Lung (tissue), 12 donors: ENCODE measurements around the gene TYRO3. TPM values are rescaled to one million over a fixed set of nuclear protein-coding genes. Genes with fewer than 3 reads are reported as not detected.

Source experiments
- ATAC-seq: fragments of 200-7000 bp; cut with Tn5 transposase; one replicate; pipeline ENCODE4 v1.9.1; 2020; ENCODE audit warnings: moderate number of reproducible peaks; ENCODE audit not compliant: insufficient read depth, low FRiP score
- DNase-seq, 3 donors: peaks; one replicate each; pipeline ENCODE4 v3.0.0-alpha.2; 2013 to 2017
- H3K27ac ChIP-seq, 2 donors: one replicate each; pipeline ENCODE4 v1.5.1; 2013; ENCODE audit warnings: mild to moderate bottlenecking in 2 of 2, moderate library complexity in 2 of 2, control low read depth in 1 of 2, inconsistent platforms in 1 of 2, low read depth in 1 of 2, low read length in 1 of 2
- H3K27me3 ChIP-seq, 3 donors: one replicate each; pipeline ENCODE4 v1.5.1; 2013; ENCODE audit warnings: low read length in 2 of 3; ENCODE audit not compliant: control insufficient read depth in 3 of 3, insufficient read depth in 3 of 3
- H3K36me3 ChIP-seq, 4 donors: one replicate each; pipeline ENCODE4 v1.5.1; 2013; ENCODE audit warnings: low read length in 4 of 4, mild to moderate bottlenecking in 1 of 4, moderate library complexity in 1 of 4; ENCODE audit not compliant: control insufficient read depth in 4 of 4, insufficient read depth in 4 of 4
- H3K4me1 ChIP-seq, 5 donors: one replicate each; pipeline ENCODE4 v1.5.1; 2013; ENCODE audit warnings: low read length in 5 of 5, mild to moderate bottlenecking in 2 of 5, moderate library complexity in 1 of 5; ENCODE audit not compliant: control insufficient read depth in 5 of 5, insufficient read depth in 5 of 5
- H3K4me3 ChIP-seq: one replicate; pipeline ENCODE4 v1.5.1; 2013; ENCODE audit warnings: mild to moderate bottlenecking, control low read depth, moderate library complexity
- H3K9ac ChIP-seq, 2 donors: one replicate each; pipeline ENCODE4 v1.5.1; 2013; ENCODE audit warnings: low read length in 2 of 2, control low read depth in 1 of 2; ENCODE audit not compliant: insufficient read depth in 1 of 2
- H3K9me3 ChIP-seq, 4 donors: one replicate each; pipeline ENCODE4 v1.5.1; 2013; ENCODE audit warnings: low read length in 3 of 4, mild to moderate bottlenecking in 1 of 4, moderate library complexity in 1 of 4; ENCODE audit not compliant: control insufficient read depth in 4 of 4, insufficient read depth in 3 of 4
- CTCF ChIP-seq: IDR thresholded peaks from 2 replicates; pipeline ENCODE4 v1.5.1; 2012; ENCODE audit warnings: mild to moderate bottlenecking; ENCODE audit errors: control extremely low read depth, extremely low read depth
- WGBS, 2 donors: extraction: QIAGEN DNeasy Blood & Tissue Kit; methylation state at CpG; one replicate each; pipeline ENCODE4 v1.1.7; 2013; 5-methylcytosine and 5-hydroxymethylcytosine counted together
- polyA plus RNA-seq, 2 donors: library from polyadenylated mRNA; stranded (reverse); fragments of 200-250 nt; gene quantifications; one replicate each; pipeline ENCODE4 v1.2.1, GENCODE V29; 2013
- total RNA-seq, 2 donors: library from RNA; depleted of rRNA in 1 of 2; stranded (reverse); fragments of >200 nt in 1 of 2; gene quantifications; one replicate each; pipeline ENCODE4 v1.2.1, GENCODE V29; 2014 to 2021
- donor health status: control.
- donor health status: control.
- donor health status: Bipolar disorder and iron deficiency.
- donor health status: healthy.
- donor health status: DM: yes; HTN: yes; CAD: no.

TYRO3 gene
- total and polyA plus RNA-seq, 4 donors, result 4.2 to 17.9 (median 12.6) TPM

DNA sequence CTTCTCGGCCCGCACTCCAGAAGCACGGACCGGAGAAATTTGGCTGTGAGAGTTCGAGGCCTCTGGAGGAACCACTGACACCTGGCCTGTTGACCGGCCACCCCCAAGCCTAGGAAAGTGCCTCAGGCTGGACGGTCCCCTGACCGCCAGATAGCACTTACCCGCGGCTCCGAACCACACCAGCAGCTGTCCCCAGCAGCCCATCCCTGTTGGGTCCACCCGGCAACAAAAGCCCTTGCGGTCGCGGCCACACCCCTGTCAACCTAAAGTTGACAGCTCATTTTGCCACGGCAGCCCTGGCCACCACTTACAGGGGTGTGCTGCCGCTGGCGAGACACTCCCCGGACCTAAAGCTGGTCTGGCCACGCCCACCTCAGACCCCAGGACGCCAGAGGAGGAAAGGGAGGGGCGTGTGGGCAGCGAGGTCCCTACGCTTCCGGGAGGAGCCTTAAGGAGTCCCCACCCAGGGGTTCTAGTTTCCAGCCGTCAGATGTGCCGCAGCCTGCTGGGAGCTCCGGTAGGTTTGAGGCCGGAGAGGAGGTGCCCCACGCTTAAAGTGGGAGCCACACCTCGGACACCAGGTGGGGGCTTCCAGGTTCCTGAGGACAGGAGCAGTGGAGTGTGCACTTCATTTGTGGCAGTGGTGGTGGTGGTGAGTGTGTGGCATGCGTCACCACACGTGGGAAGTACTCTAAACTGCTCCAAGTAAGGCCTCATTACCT, 45.3 kb upstream of the TYRO3 start, which contains the start of gene LTK:
TSS of gene LTK (minus strand) at position 322 of the 722 bp plus-strand sequence. CDS start at position 204, 118 bp downstream.
- DNase-seq (peak; percentile 61 to 76 (median 67)), ATAC-seq (peak; percentile 14)
- H3K9ac ChIP-seq, result no peak within 1 kb of the TSS
- H3K36me3 ChIP-seq, result peaks cover 0 to 10% (median 4%) of the 10 kb centered on the region in 4 donors
- peak within 1 kb of the TSS; percentile 39 for H3K4me3 ChIP-seq
- H3K9me3 ChIP-seq, result no peaks in the 10 kb centered on the region
- 8% methylated on average over 33 of the region's 33 CpGs for WGBS, 2 donors
- no peak for TF ChIP-seq CTCF
- H3K27me3 ChIP-seq, result peaks cover 0 to 37% (median 24%) of the 10 kb centered on the region in 3 donors
- peaks cover 0 to 20% (median 9%) of the 10 kb centered on the region in 5 donors for H3K4me1 ChIP-seq
- no peak within 1 kb of the TSS for H3K27ac ChIP-seq

- no peak overlapping the region for H3K4me3 ChIP-seq
- 94% methylated on average over 8 of the region's 8 CpGs for WGBS, 2 donors
These were observed 41.0 kb upstream of the TYRO3 start for GRCh38 chr15:41517895-41518449.

DNA sequence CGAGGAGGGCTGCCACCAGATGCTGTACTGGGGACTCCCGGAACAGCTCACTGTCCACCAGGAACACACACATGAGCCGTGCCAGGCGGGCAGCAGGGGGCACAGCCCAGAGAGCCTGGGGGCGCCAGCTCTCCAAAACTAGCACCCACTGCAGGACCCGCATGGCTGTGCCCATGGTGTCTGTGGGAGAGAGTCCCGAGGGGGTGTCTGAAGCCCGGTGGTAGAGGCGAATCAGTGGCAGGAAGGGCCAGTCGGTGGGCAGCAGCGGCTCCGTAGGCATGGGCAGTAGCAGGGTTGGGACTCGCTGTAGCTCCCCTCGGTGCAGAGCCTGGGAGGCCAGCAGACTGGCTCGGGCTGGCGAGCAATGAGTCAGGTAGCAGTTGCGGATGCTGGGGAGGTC, 38.4 kb upstream of the TYRO3 start:
- Histone ChIP-seq H3K4me3 (no peak overlapping the region), H3K9ac (no peak overlapping the region), H3K27me3 (no peaks in the 10 kb centered on the region), H3K27ac (no peak overlapping the region), H3K36me3 (peaks cover 3 to 38% (median 13%) of the 10 kb centered on the region in 4 donors), H3K4me1 (no peaks in the 10 kb centered on the region), H3K9me3 (no peaks in the 10 kb centered on the region)
- 96 to 97% methylated on average over 17 of the region's 17 CpGs for WGBS, 2 donors
- no peak for TF ChIP-seq CTCF
- ATAC-seq (no peak), DNase-seq (no peak)

More at GRCh38 chr15:41517895-41518449, 41.0 kb upstream of the TYRO3 start:
- no peak overlapping the region for H3K9ac ChIP-seq
- no peak for DNase-seq
- H3K4me1 ChIP-seq, result peaks cover 0 to 11% (median under 1%) of the 10 kb centered on the region in 5 donors
- H3K27me3 ChIP-seq, result peaks cover 0 to 11% (median 10%) of the 10 kb centered on the region in 3 donors
- H3K36me3 ChIP-seq, result peaks cover 0 to 25% (median 7%) of the 10 kb centered on the region in 4 donors
- TF ChIP-seq CTCF, result no peak
- H3K9me3 ChIP-seq, result no peaks in the 10 kb centered on the region
- ATAC-seq, result no peak
- H3K27ac ChIP-seq, result no peak overlapping the region
